Stomach (tissue), 9 donors: Measurements from ENCODE around the gene LRP3. TPM values are rescaled to one million over a fixed set of nuclear protein-coding genes. Genes with fewer than 3 reads are reported as not detected.
A peak's percentile ranks its signal among the peaks of the same experiment; 100 is the strongest.

ENCODE experiments used
- DNase-seq, 2 donors: peaks; one replicate each; pipeline versions ENCODE4 v3.0.0 to v3.0.0-alpha.2; 2013 to 2019
- H3K27ac ChIP-seq, 5 donors: fragments of 200-600 bp in 4 of 5; sonication (generic) in 4 of 5; one replicate each; pipeline ENCODE4 v1.5.1; 2013 to 2019; ENCODE audit warnings: mild to moderate bottlenecking in 1 of 5, moderate library complexity in 1 of 5
- H3K27me3 ChIP-seq, 3 donors: fragments of 200-600 bp; sonication (generic); one replicate each; pipeline ENCODE4 v1.5.1; 2017 to 2019; ENCODE audit warnings: mixed run types in 1 of 3
- H3K36me3 ChIP-seq, 4 donors: fragments of 200-600 bp; sonication (generic); 1 replicate in 3 of 4; 2 replicates in 1 of 4; pipeline ENCODE4 v1.5.1; 2016 to 2019
- H3K4me1 ChIP-seq, 4 donors: fragments of 200-600 bp; sonication (generic); one replicate each; pipeline ENCODE4 v1.5.1; 2016 to 2019
- H3K4me3 ChIP-seq, 4 donors: fragments of 200-600 bp; sonication (generic) in 3 of 4; one replicate each; pipeline ENCODE4 v1.5.1; 2016 to 2019; ENCODE audit warnings: mild to moderate bottlenecking in 1 of 4
- H3K9me3 ChIP-seq, 4 donors: fragments of 200-600 bp; sonication (generic); one replicate each; pipeline ENCODE4 v1.5.1; 2016 to 2019
- CTCF ChIP-seq, 7 experiments: fragments of 450-650 bp in 4 of 7; fragments of 200-600 bp in 3 of 7; sonication (generic) in 3 of 7; IDR thresholded peaks; one replicate each; pipeline ENCODE4 v1.5.1; 2016 to 2019; ENCODE audit warnings: antibody characterized with exemption in 7 of 7, control low read depth in 2 of 7, mild to moderate bottlenecking in 1 of 7
- EP300 ChIP-seq: sonication (generic); formaldehyde crosslinking; IDR thresholded peaks from one replicate; pipeline ENCODE4 v1.6.1; 2017; ENCODE audit warnings: antibody characterized with exemption
- POLR2A ChIP-seq, 4 donors: fragments of 450-650 bp; IDR thresholded peaks; one replicate each; pipeline ENCODE4 v1.6.1; 2016; ENCODE audit warnings: antibody characterized with exemption in 4 of 4, control low read depth in 2 of 4, mild to moderate bottlenecking in 1 of 4, moderate library complexity in 1 of 4
- POLR2AphosphoS5 ChIP-seq, 3 donors: sonication (generic); formaldehyde crosslinking; IDR thresholded peaks; one replicate each; pipeline ENCODE4 v1.6.1; 2016; ENCODE audit warnings: antibody characterized with exemption in 3 of 3
- WGBS, 5 donors: extraction: QIAGEN DNeasy Blood & Tissue Kit in 3 of 5; methylation state at CpG; one replicate each; pipeline versions ENCODE4 v1.1.5 to v1.1.7; 2013 to 2018; 5-methylcytosine and 5-hydroxymethylcytosine counted together
- intact Hi-C: fragments of 100-400 bp; cut with DNase I; formaldehyde crosslinking; loops from one replicate; pipeline ENCODE4 v1.15.1; 2023; ENCODE audit warnings: low total_unique reads
- polyA plus RNA-seq, 3 donors: library from polyadenylated mRNA; stranded (reverse); fragments of 200-250 nt; gene quantifications; one replicate each; pipeline ENCODE4 v1.2.3, GENCODE V29; 2013
- total RNA-seq, 5 donors: library from RNA; depleted of rRNA; stranded (reverse); fragments of >200 nt; gene quantifications; one replicate each; pipeline versions ENCODE4 v1.1.0 to v1.2.3, GENCODE V29; 2014 to 2016
- donor health status: healthy with polysubstance abuse.
- donor health status: Bipolar disorder and iron deficiency.
- donor health status: healthy.

Gene LRP3
- total and polyA plus RNA-seq, 8 donors: 7.5 to 26.6 (median 12.8) TPM

GRCh38 chr19:33171222-33171795 lies 22.8 kb upstream of the LRP3 start:
- H3K27ac ChIP-seq: no peak overlapping the region

GRCh38 chr19:33171916-33172359 lies 22.2 kb upstream of the LRP3 start:
- Histone ChIP-seq H3K4me1 (peaks cover 7 to 28% (median 19%) of the 10 kb centered on the region in 4 donors), H3K9me3 (peaks cover 0 to 11% (median 3%) of the 10 kb centered on the region in 4 donors), H3K4me3 (no peak overlapping the region), H3K36me3 (no peaks in the 10 kb centered on the region), H3K27me3 (no peaks in the 10 kb centered on the region), H3K27ac (no peak overlapping the region)
- intact Hi-C loops: no loop called here
- DNase-seq: no peak
- 80 to 96% (median 91%) methylated on average over 6 of the region's 6 CpGs for WGBS, 5 donors
- TF ChIP-seq EP300: no peak
- TF ChIP-seq CTCF (IDR thresholded peaks at IDR 0.05): no peak
- TF ChIP-seq POLR2A (IDR thresholded peaks at IDR 0.05): no peak
- no peak for TF ChIP-seq POLR2AphosphoS5 (IDR thresholded peaks at IDR 0.05)

More at GRCh38 chr19:33171222-33171795, 22.8 kb upstream of the LRP3 start:
- no peak for TF ChIP-seq POLR2AphosphoS5 (IDR thresholded peaks at IDR 0.05)
- 88 to 100% (median 93%) methylated on average over 1 of the region's 1 CpG for WGBS, 5 donors
- peaks cover 7 to 28% (median 18%) of the 10 kb centered on the region in 4 donors for H3K4me1 ChIP-seq
- no peaks in the 10 kb centered on the region for H3K27me3 ChIP-seq
- peaks cover 0 to 11% (median 3%) of the 10 kb centered on the region in 4 donors for H3K9me3 ChIP-seq
- intact Hi-C loops: no loop called here
- H3K4me3 ChIP-seq: no peak overlapping the region
- DNase-seq: no peak
- no peaks in the 10 kb centered on the region for H3K36me3 ChIP-seq

DNA sequence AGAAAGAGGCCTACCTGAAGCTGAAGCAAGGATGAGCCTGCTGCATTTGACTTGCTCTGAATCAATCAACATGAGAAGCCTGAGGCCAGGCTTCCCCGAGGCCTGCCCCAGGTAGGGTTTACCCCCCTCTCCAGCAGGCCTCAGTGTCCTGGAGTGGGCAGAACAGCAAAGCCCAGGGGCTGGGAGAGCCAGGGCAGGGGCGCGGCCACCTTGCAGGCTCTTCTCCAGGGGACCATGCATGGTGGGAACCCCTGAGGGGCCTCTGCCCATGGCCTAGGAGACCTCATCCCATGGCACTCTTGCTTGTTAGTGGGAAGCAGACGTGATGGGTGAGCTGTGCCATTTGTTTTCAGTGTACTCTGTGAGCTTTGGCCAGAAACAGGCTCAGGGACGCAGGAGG lies 19.9 kb upstream of the LRP3 start:
- TF ChIP-seq CTCF (IDR thresholded peaks at IDR 0.05) (no peak), POLR2AphosphoS5 (IDR thresholded peaks at IDR 0.05) (no peak), EP300 (no peak), POLR2A (IDR thresholded peaks at IDR 0.05) (no peak)
- no peaks in the 10 kb centered on the region for H3K27me3 ChIP-seq
- H3K27ac ChIP-seq: no peak overlapping the region
- no peaks in the 10 kb centered on the region for H3K36me3 ChIP-seq
- no peak overlapping the region for H3K4me3 ChIP-seq
- H3K4me1 ChIP-seq: peaks cover 17 to 43% (median 35%) of the 10 kb centered on the region in 4 donors
- no peak for DNase-seq
- no peaks in the 10 kb centered on the region for H3K9me3 ChIP-seq
- 61 to 94% (median 89%) methylated on average over 5 of the region's 5 CpGs for WGBS, 5 donors
- intact Hi-C loops: no loop called here

GRCh38 chr19:33175156-33175782 lies 18.9 kb upstream of the LRP3 start:
- Histone ChIP-seq H3K4me1 (peaks cover 17 to 43% (median 35%) of the 10 kb centered on the region in 4 donors), H3K27me3 (no peaks in the 10 kb centered on the region), H3K9me3 (no peaks in the 10 kb centered on the region), H3K4me3 (peak overlapping the region in 1 of 4 donors; percentile 80), H3K27ac (peak overlapping the region in 1 of 5 donors; percentile 93), H3K36me3 (no peaks in the 10 kb centered on the region)
- WGBS, 5 donors: 89 to 94% (median 94%) methylated on average over 10 of the region's 10 CpGs
- no peak for DNase-seq
- intact Hi-C loops: no loop called here
- TF ChIP-seq POLR2A (IDR thresholded peaks at IDR 0.05) (no peak), POLR2AphosphoS5 (IDR thresholded peaks at IDR 0.05) (no peak), CTCF (IDR thresholded peaks at IDR 0.05) (no peak), EP300 (no peak)
